Kasumi-1 (cell line): ENCODE results near the gene KRT35.

Source experiments
- DNase-seq, 2 experiments: peaks; one replicate each; lab custom pipeline; 2025; lab: John Stamatoyannopoulos, UW

KRT35 gene

DNA sequence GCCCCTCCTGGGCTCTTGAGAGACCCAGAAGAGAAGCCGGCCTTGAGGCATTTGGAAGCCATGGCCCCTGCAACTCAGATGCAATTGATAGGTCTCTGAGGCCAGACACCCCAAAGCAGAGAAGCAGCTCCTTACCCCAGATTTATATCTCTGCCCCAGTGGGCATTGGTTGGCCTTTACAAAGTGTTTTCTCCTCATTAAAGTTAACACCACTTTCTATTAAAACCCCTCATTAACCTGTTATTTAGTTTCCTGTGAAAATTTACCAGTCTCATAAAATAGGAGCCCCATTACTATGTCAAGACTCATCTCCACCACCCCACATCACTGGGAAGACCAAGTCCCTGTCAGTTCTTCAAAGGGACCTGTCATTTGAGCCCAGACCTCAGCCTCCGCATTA, at the start of gene KRT35:
Gene KRT35, minus strand, starts transcription at position 116 of the 400 bp plus-strand sequence. Its CDS starts 54 bp downstream, at position 62.
- DNase-seq = no peak

DNA sequence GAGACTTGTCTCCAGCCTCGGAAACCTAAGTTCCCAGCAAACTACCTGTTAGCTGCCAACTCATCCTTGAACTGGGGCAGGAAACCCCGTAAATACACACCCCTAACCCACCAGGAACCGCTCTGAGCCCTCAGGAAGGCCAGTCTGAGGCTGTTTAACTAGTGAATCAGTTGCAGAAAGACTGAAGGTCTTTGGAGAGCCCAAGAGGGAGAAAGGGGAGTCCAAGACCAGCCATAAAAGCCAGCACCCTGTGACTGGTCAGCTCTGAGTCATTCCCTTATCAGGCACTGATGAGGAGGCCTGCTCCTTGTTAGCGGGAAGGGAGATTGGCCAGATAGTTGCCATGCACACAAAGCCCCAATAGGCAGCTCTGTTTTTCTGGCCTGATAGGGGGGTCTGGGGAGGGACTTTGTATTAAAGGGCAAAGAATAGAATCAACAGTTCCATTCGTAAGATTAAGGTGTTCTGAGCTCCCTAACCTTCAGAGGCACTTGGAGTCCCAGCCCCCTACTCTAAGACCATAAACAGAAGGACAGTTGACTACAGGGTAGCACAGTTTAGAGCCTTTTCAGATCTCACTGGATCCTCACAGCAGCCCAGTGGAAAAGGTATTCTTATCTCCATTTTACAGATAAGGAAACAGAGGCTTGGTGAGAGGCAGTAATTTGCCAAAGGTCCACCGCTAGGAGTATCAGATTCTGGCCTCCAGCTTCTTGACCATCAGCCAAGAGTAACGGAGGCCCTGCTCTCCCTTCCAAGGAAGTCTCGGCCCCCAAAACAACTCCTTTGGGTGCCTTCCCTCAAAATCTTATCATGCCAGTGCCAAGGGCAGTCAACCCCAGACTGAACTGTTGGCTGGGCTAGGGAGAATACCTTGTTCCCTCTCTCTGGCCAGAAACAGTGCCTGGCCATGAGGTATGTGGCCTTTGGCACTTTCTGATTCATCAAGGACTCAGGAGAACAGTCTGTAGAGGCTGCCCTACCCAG, 49.4 kb upstream of the KRT35 start:
- DNase-seq = no peak

DNA sequence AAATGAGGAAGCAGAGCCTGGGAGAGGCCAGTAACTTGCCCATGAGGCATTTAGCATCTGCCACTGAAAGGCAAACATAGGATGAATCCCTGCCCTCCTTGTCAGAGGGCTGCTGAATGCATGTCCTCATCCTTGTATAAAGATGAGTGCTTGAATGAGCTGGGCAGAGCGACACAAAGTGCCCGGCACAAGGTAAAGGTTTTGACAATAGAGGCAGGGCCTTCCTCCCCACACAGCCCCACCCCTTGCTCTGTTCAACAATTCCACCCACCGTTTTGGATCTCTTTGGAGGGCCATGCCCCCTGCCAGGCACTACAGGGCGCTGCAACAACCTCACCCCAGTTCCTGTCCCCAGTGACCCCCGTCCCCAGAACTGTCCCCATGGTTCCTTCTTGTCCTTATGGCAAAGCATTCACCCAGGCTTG, 48.6 kb upstream of the KRT35 start:
- no peak for DNase-seq

DNA sequence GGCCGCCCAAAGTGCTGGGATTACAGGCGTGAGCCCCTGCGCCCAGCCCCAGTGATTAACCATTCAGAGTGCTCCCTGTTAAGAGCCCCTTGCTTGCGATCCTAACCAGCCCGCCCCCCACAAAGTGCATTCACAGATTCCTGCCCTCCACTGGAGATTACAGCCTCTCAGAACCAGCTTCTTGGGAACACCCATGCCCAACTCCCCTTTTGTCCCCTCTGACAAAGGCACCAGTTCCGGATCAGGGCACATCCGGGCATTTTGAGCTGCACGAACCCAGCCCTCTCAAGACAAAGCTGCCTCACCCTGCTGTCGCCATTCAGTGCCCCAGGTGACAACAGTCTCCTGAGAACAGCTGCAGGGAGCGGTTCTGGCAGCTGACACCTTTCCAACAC, 48.0 kb upstream of the KRT35 start:
- no peak for DNase-seq

DNA sequence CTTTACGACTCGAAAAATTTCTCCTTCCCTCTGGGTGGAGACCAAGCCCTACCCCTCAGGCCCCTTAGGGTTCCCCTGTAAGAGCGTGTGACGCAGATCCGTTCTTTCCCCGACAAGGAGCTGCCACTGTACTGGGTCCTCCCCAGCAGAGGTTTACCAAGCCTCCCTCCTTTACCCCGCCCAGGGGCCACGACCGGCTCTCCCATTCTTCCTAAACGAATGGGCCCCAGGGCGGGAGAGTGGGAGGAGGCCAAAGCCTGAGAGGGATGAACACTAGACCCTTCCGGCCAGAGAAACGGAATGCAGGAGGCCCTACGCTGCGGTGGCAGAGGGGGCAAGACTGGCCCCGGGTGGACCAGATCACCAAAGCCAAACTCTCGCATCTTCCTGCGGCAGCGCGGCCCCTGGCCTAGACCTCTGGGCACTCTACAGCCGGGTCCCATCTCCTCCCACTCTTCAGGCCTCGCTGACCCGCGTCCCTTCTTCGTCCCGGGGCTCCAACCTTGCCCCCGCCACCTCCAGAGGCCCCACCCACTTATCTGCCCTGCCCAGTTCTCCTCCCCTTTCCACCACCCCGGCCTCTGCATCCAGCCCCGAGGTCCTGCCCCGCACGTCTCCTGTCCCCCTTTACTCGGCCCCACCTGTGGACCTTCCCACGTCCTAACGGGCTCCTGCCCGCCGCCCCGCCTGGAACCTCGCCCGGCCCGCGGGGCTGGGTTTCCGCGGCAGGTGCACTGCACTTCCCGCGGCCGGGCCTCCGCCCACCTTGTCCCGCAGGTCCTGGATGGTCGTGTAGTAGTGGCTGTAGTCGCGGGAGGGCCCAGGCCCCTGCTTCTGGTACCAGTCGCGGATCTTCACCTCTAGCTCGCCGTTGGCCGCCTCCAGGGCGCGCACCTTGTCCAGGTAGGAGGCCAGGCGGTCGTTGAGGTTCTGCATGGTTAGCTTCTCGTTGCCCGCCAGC, 46.4 kb upstream of the KRT35 start:
- DNase-seq = no peak

DNA sequence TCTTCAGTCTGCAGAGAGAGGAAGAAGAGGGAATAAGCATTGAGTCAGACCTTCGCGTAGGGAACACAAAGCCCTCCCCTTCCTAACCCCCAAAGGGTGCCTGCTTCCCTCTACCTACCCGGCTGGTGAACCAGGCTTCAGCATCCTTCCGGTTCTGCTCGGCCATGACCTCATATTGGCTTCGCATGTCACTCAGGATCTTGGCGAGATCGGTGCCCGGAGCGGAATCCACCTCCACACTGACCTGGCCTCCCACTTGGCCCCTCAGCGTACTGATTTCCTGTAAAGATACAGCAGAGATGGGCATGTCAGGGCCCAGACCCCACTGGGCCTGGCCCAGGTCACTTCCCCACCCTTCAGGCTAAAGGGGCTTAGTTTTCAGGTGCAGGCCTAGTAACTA, 43.3 kb upstream of the KRT35 start:
- no peak for DNase-seq

DNA sequence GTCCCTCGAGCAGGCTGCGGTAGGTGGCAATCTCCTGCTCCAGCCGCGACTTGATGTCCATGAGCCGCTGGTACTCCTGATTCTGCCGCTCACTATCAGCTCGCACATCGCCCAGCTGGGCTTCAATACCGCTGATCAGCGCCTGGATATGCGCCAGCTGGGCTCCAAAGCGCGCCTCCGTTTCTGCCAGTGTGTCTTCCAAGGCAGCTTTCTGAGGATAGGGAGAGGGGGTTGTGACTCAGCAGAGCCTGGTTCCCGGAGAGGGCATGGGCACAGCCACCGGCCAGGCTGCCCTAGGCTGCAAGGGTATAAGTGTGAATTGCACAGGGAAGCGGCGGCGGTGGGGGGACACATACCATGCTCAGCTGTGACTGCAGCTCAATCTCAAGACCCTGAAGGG, 42.8 kb upstream of the KRT35 start:
- DNase-seq = no peak

DNA sequence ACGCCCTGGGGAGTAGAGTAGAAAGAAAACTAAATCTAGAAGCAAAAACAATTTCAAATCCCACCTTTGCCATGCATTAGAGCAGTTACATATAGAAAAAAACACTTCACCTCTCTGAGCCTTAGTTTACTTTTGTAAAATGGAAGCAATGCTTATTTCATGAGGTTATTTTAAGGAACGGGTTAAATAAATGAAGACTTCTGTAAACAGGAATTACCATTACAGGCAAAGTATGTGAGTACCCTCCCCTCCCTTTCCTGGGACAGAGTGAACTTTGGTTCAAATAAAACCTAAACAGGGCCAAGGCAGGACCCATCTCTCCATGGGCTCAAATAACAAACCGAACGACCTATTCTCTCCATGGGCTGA, 42.3 kb upstream of the KRT35 start:
- DNase-seq = no peak

DNA sequence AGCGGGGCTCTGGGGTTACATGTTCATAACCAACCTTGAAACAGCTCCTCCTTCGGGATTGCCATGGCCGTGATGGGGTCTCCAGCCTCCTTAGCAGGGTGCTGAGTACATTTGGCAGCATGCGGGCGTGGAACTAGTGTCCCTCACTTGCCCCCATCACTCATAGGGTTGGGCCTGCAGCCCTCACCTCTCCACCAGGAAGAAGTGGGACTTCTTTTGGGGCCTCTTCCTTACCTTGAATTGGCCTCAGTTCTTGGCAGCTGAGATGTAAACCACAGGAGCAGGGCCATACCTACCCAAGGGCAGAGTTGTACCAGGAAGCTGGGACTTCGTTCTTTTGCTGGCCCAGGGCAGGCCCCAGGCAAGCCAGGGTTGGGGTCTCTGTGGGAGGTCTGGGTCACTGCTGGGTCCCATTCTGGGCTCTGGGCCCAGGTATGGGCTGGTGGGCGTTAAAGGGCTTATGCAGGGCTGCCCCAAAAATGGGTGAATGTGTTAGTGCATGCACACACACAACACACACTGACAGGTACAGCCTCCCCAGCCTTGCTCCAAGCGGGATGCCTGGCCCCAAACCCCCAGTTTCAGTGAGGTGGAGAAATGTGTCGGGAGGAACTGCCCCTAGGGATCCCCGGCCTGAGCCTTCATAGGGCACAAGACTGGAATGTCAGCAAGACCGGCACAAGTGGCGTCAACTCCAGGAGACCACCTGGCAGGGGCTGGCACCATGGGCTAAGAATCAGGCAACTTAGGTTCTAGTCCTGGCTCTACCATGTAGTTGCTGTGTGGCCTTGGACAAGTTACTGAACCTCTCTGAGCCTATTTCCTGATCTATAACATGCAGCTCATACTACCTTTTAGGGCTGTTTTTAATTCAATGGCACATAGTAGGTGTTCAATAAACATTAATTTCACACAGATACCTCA, 41.6 kb upstream of the KRT35 start:
- DNase-seq = no peak

DNA sequence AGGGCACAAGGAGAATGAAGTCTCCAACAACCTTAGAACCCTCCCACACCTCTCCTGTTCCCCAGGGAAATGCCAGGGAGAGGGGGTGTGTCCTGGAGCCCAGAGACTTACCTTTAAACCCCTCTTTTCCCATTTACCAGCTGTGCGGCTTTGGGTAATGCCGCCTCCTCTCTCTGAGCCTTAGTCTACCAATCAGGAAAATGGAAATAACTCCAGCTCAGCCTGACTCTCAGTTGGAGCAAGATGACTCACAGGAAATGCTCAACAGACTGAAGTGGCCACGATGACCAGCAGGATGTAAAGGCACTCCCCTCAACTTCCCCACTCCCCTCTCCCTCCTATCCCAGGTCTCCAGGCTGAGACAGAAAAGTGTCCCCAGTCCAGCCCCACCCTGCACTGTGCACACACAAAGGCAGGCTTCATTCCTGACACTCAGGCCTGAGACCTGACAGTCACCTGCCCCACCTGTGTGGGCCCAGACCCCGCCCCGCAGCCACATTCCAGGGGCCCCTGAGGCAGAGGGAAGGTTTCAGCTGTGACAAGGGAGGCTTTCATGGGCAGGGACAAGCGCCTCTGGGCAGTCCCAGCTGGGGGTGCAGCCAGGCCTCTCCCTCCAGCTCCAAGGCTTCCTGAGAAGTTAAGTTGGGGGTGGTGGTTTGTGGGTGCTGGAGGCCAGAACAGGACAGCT, 40.8 kb upstream of the KRT35 start:
- no peak for DNase-seq

DNA sequence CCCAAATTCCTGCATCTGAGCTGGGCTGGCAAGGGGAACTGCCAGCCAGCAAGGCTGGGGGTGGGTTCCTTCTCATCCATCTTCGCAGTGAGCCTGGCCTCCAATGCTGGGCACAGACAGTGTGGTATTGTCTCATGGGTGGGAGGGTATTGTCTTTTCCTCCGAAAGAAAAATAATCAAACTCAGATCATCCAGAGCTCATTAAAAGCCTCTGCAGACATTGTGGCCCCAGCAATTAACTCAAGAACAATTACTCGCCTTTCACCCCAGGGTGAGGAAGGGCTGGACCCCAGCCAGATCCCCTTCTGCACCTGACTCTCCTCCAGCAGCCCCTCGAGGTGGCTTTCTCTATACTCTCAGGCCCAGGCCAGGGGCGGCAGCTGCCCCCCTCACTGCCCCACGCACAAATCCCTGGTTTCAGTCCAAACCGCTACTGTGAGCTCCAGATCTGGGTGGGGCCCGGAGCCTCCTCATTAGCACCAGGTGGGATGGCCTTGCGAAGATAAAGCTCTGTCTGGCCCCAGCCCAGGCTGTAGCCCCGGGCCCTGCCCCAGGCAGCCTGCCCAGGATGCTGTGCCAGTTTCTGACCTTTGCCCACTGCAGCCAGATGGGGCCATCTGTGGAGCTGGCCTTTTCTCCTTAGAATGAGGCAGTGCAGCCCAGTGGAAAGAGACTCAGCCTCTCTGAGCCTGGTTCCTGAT, 40.0 kb upstream of the KRT35 start:
- DNase-seq = no peak

DNA sequence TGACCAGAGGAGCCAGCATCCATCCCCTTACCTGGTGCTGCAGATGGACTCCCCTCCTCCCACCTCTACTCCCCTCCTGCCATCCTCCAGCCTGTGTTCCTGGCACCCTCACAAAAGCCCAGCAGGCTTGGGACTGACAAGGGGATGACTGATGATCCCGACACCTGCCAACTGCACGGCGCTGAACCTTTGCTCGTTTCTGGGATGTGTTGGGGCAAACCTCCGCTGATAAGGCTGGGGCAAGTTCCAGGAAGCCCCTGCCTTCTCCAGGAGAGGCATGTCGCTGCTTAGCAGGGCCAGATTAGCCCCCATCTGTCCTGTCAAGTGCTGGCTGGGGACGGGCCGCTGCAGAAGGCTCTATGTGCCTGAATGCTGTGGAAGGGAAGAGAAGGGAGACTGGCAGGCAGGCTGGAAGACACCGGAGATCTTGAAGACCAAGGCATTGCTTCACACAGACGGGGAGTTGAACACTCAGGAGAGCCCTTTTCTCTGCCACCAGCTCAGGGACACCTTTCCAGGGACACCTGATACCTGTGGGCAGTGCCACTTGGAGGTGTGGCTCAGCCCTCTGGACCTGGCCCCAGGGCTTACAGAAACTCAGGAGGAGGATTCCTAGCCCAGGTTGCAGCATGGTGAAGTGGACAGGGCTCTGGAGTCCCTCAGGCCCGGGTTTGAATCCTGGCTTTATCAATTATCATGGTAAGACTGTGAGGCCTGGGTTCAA, 38.7 kb upstream of the KRT35 start:
- no peak for DNase-seq

DNA sequence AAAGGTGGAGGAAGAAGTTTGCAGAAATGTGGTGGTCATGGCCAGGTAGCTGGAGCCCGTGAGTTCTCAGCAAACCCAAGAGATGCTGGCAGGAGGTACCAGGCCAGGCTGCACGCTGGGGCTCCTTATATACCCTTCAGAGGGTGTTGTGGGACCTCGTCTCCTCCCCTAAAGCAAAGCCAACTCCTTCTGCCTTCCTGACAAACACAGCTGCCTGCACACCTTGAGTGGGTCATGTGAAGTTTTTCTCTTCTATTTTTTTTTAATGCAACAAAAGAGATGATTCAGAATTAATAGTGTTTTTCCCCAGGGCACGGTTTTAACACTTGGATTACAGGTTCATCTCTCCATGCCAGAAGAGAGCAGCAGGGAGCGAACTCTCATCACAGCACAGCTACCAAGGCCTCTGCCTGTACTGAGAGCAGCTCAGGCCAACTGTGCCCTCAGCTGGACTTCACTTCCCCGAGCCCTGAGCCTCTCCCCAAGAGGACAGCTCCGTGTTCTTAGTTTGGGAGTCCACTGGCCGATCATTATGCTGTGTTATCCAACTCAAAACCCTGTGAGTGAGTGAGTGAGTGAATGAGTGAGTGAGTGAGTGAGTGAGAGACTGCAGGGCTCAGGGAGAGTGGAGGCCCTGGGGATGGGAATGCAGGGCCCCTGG, 38.0 kb upstream of the KRT35 start, which contains the start of gene KRT15:
Gene KRT15, minus strand, starts transcription at position 102 of the 661 bp plus-strand sequence. Its CDS starts 63 bp downstream, at position 39.
- DNase-seq = no peak

DNA sequence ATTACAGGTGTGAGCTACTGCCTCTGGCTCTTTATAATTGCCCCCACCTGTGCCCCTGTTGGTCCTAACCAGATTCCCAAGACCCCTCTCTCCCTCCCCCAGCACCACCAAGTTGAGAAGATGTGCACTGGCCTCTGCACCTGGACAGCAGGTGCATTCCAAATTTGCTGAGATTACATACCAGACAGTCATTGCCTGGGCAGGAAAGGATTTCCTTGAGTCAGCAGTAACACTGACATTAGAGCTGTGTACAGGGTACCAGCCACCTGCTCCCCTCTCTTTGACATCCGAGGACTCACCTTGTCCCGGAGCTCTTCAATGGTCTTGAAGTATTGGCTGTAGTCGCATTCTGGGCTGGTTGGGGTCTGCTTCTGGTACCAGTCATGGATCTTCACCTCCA, 37.1 kb upstream of the KRT35 start:
- DNase-seq = no peak

DNA sequence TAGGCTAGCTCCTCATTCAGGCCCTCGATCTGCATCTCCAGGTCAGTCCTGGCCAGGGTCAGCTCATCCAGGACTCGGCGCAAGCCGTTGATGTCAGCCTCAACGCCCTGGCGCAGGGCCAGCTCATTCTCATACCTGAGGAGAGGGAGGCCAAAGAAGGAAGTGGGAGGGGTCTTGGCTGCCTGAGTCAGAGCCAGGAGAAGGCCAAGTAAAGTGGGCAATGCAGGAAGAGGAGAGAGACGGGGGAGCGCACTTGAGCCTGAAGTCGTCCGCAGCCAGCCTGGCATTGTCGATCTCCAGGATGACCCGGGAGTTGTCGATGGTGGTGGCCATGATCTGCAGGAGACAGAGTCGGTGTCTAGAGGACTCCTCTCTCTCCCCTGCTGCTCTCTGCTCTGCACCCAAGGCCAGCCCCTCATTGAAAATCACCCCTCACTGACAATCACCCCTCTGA, 35.9 kb upstream of the KRT35 start:
- DNase-seq = no peak

DNA sequence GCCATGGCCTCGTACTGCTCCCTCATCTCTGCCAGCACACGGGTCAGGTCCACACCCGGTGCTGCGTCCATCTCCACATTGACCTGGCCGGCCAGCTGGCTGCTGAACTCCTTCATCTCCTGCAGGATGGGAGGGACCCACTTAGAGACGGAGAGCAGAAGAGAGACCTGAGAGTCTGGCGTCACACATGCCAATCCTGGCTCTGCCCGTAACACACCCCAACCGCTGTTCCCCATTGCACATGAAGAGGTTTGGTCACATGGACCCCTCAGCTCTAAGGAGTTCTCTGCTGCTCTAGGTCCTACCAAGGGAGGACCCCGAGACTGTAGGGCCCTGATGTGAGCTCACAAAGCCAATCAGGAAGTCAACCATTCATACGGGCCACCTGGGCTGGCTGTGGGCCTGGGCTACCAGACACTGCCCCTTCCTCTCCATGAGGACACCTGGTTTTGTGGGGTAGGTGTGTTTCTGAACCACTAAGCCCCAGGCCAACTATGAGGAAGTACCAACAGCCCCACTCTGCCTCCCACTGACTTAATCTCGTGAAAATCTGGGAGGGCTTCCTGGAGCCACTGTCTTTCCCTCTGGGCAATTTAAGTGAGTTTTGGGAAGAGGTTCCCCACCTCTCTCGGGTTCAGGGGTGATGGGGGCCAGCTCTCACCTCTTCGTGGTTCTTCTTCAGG, 35.3 kb upstream of the KRT35 start:
- no peak for DNase-seq

DNA sequence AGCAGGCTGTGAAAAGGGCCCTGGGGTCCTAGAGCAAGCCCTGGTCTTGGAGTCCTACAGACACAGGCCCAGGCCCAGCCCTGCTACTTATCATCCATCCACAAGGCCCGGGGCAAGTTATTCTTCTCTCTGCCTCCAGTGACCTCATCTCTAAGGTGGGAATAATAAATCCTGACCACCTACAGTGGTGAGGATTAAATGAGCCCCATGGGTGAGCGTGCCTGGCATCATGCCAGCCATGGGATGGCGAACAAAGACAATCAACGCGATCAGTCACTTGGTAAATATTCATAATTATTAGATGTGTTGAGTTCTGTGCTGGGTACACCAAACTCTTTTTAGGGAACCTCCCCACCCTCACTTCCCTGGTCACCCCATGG, 32.2 kb upstream of the KRT35 start:
- DNase-seq = no peak

DNA sequence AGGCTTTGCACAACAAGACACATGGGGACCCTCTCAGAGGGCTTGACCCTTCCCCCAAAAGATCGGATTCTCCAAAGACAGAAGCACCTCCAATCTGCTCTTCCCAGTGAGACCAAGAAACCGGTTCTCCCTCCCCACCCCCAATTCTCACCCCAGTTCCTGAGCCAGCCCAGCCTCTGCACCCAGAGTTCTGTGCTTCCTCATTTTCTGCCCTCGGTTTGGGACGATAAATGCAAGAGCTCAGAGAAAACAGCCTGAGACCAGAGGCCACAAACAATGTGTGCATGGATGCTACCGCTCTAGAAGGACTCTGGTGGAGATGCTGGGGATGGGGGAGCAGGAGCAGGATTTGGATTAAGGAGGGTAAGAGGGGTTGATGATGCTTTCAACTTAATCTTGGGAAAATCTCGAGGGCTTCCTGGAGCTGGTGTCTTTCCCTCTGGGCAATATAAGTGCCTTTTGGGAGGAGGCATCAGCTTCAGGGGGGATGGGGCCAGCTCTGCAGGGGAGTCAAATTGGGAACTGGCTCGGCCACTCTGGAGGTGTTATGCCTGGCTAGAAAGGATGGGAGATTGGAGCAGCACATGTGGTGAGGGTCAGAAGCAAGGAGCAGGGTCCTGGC, 31.7 kb upstream of the KRT35 start:
- DNase-seq = no peak
